Iris pigment epithelial cell (primary cell): ENCODE measurements around the gene MLPH.
"Not testable (repeated sequence)": the region's sequence is repeated elsewhere in the genome, so short reads cannot be mapped to it uniquely, and the experiment has no call there.

Source experiments
- DNase-seq: peaks from one replicate; pipeline ENCODE4 v3.0.0-alpha.2; 2011; ENCODE audit warnings: low read depth

The MLPH gene

GRCh38 chr2:237457388-237457941 is 29.6 kb upstream of the MLPH start:
- DNase-seq = no peak

- no peak for DNase-seq
Observed at GRCh38 chr2:237458519-237458918, 28.5 kb upstream of the MLPH start.

GRCh38 chr2:237459226-237459625 is 27.8 kb upstream of the MLPH start:
- no peak for DNase-seq

GRCh38 chr2:237459741-237460174 is 27.3 kb upstream of the MLPH start:
- DNase-seq = peak; percentile 89

DNA sequence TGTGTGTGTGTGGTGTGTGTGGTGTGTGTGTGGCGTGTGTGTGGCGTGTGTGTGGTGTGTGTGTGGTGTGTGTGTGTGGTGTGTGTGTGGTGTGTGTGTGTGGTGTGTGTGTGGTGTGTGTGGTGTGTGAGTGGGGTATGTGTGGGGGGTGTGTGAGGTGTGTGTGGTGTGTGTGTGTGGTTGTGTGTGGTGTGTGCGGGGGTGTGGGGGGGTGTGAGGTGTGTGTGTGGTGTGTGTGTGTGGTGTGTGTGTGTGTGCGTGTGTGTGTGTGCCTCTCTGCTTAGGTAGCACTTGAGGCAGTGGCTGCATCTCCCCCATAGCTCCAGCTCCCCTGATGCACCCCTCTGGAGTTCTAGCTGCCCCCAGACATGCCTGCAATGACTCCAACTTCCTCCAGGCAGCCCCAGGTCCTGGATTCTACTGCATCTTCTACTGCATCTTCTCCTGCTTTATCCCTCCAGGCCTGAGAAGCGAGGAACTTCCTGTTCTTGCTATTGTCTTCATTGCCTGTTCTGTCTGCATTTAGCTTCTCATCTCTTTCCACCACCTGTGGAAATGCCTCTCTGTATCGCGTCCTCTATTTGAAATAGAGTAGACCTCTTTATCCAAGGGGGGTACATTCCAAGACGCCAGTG is 22.2 kb upstream of the MLPH start:
- no peak for DNase-seq

- DNase-seq = peak; percentile 99
Observed at GRCh38 chr2:237465515-237466148, 21.4 kb upstream of the MLPH start.

GRCh38 chr2:237466211-237466610 is 20.8 kb upstream of the MLPH start:
- peak; percentile 43 for DNase-seq

DNA sequence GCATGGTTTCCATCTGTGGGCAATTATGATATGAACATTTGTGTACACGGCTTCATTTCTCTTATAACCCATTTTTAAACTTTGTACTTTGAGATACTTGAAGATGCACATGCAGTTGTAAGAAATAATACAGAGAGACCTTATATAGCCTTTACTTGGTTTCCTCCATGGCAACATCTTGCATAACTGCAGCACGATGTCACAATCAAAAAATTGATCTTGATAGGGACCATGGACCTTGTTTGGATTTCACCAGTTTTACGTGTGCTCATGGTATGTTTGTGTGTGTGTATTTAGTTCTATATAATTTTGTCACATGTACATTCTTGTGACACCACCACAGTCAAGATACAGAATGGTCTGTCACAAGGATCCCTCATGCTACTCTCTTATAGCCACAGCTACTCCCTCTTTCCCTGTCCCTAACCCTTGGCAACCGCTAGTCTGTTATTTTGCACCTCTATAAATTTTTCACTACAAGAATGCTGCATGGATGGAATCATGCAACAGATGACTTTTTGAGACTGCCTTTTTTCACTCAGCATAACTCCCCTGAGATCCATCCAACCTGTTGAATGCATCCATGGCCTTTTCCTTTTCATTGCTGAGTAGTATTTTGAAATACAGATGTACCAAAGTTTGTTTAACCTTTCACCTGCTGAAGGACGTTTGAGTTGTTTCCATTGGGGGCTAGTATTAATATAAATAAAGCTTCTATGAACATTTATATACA is 19.4 kb upstream of the MLPH start:
- no peak for DNase-seq

DNA sequence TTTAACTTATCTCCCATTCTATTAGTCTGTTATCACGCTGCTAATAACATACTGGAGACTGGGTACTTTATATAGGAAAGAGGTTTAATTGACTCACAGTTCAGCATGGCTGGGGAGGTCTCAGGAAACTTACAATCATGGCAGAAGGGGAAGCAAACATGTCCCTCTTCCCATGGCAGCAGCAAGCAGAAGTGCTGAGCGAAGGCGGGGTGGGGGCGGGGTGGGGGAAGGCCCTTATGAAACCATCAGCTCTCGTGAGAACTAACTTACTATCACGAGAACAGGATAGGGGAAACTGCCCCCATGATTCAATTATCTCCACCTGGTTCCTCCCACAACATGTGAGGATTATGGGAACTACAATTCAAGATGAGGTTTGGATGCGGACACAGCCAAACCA is 17.6 kb upstream of the MLPH start:
- DNase-seq = not testable (repeated sequence)

DNA sequence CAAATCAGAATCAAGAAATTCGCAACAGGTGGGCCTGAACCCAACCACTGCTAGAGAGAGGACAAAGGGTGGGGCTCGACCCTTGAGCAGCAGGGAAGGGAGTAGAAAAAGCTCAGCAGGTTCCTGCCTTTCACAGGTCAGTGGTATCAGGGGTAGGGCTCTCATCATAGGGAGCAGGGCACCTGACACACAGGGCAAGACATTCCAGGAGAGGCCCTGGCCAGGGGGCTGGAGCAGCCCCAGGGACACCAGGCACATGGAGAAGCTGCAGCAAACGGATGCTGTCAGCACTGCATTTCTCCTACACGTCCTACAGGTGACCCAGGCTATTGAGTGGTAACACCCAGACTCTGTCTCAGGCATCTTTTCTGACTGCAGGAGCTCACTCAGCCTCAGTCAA is 17.2 kb upstream of the MLPH start:
- no peak for DNase-seq

- no peak for DNase-seq
Observed at GRCh38 chr2:237470914-237471313, 16.1 kb upstream of the MLPH start.

DNA sequence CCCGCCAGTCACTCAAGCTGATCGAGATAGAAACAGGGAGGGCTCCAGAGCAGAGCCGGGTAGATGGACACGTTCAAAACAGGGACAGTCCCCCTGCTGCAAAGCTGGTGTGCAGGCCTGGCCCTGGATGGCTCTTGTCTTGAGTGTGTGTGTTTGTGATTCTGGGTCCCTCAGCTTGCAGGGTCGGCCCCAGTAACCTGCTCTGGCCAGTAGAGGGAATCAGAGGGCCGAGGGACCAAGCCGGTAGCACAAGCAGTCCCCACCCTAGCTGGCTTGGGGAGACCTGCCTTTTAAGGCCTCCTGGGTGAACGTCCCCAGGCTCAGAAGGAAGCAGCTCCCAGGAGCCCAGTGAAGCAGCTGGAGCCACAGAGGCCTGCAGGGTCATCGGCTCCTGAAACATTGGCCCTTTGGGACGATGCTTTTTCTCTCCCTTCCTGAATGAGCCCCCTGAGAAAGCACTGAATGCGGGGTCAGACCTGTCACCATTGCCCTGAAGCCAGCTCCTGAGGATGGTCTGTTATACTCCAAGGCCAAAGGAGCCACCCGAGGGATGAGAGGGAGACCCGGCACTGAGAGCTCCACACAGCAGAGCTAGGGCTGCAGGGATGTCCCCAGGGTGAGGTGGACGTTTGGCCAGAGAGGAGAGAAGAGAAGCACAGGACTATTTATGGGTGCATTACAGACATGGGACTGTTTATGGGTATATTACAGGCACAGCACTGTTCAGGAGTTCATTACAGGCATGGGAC is 15.4 kb upstream of the MLPH start:
- peak; percentile 60 for DNase-seq

DNA sequence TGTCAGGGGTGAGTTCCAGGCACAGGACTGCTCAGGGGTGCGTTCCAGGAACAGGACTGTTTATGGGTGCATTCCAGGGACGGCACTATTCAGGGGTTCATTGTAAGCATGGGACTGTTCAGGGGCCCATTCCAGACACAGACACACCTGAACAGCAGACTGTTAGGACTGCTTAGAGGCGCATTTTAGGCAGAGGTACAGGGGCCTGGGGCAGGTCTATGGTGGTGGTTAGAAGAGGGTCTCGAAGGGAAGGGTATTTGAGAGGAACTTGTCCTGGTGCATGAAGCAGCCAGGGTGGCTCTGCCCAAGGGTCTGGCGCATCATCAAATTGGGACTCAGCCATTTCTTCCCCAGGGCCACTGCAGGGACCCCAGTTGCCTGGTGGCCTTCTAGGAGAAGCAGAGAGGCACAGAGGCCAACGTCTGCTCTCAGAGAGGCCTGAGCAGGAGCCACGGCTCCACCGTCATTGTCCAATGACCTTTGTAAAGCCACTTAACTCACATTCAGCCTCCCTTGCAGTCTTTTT is 14.8 kb upstream of the MLPH start:
- DNase-seq = no peak

GRCh38 chr2:237472909-237473877 is 13.9 kb upstream of the MLPH start:
- DNase-seq = no peak

- DNase-seq = peak; percentile 79
Observed at GRCh38 chr2:237473878-237474441, 13.1 kb upstream of the MLPH start.

- no peak for DNase-seq
Observed at GRCh38 chr2:237474442-237474911, 12.6 kb upstream of the MLPH start.

GRCh38 chr2:237474931-237475703 is 11.9 kb upstream of the MLPH start:
- DNase-seq = peak; percentile 82

DNA sequence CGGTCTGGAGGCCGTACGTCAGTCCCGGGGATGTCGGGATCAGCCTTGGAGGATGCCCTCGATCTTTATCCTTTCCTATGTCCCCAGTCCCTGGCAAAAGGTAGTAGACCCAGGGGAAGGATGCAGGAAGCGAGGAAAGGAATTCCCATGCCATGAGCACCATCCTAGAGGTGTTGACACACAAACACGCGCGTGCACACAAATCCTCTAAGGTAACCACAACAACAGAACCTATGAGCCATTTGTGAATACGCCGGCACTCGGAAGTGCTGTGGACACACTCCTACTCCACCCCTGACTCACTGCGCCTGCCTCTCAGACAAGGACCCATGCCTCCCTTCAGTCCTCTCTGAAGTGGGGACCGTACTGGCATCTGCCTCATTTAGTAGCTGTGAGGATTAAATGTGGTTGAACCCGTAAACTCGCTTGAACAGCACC is 11.3 kb upstream of the MLPH start:
- DNase-seq = peak; percentile 69

- no peak for DNase-seq
Observed at GRCh38 chr2:237478095-237478494, 9.0 kb upstream of the MLPH start.
